HepG2 (cell line): ENCODE results near the gene RHOT2. TPM values are rescaled to one million over a fixed set of nuclear protein-coding genes. Genes with fewer than 3 reads are reported as not detected.
A peak's percentile ranks its signal among the peaks of the same experiment; 100 is the strongest.

Experiments
- HNF4G ChIP-seq, 2 experiments: sonication (generic) in 1 of 2; formaldehyde crosslinking in 1 of 2; IDR thresholded peaks; 2 replicates each; pipeline versions ENCODE4 v1.4.0 to v1.6.1; 2011 to 2020; ENCODE audit warnings: borderline replicate concordance in 2 of 2, low read depth in 2 of 2, mild to moderate bottlenecking in 2 of 2, low read length in 1 of 2, missing genetic modification reagents in 1 of 2, moderate library complexity in 1 of 2
- HNRNPK ChIP-seq: fragments of 200-400 bp; formaldehyde crosslinking; IDR thresholded peaks from 2 replicates; pipeline ENCODE4 v1.6.1; 2018; ENCODE audit warnings: low read length, low read depth, moderate library complexity, mild to moderate bottlenecking; ENCODE audit not compliant: poor library complexity, severe bottlenecking
- JUNB ChIP-seq: sonication (generic); formaldehyde crosslinking; IDR thresholded peaks from 2 replicates; pipeline ENCODE4 v1.8.0; 2022; ENCODE audit warnings: missing genetic modification reagents, mild to moderate bottlenecking, borderline replicate concordance
- KLF9 ChIP-seq: IDR thresholded peaks from 2 replicates; pipeline ENCODE4 v1.6.1; 2016; ENCODE audit warnings: low read depth
- MBNL3 ChIP-seq: fragments of 250-450 bp; sonication (Bioruptor Pico); conservative IDR thresholded peaks from 2 replicates; pipeline ENCODE4 v1.8.0; 2022; ENCODE audit warnings: mild to moderate bottlenecking, inconsistent platforms
- MED1 ChIP-seq: sonication (generic); formaldehyde crosslinking; IDR thresholded peaks from 2 replicates; pipeline ENCODE4 v1.4.0; 2020; ENCODE audit warnings: missing genetic modification reagents
- ONECUT2 ChIP-seq: sonication (generic); formaldehyde crosslinking; IDR thresholded peaks from 2 replicates; pipeline ENCODE4 v1.4.0; 2020; ENCODE audit warnings: missing genetic modification reagents
- PAF1 ChIP-seq: IDR thresholded peaks from 2 replicates; pipeline ENCODE4 v1.6.1; 2016; ENCODE audit warnings: missing genetic modification reagents, missing compliant biosample characterization
- PBX3 ChIP-seq: sonication (generic); formaldehyde crosslinking; IDR thresholded peaks from 2 replicates; pipeline ENCODE4 v1.8.1; 2023; ENCODE audit warnings: missing genetic modification reagents, inconsistent platforms, borderline replicate concordance
- PLRG1 ChIP-seq: fragments of 450-650 bp; conservative IDR thresholded peaks from 2 replicates; pipeline ENCODE4 v1.6.1; 2016
- RXRA ChIP-seq: sonication (generic); formaldehyde crosslinking; IDR thresholded peaks from 2 replicates; pipeline ENCODE4 v1.5.1; 2020; ENCODE audit warnings: missing genetic modification reagents
- SIX4 ChIP-seq: sonication (generic); formaldehyde crosslinking; IDR thresholded peaks from 2 replicates; pipeline ENCODE4 v1.4.0; 2020; ENCODE audit warnings: missing genetic modification reagents
- SMARCE1 ChIP-seq: fragments of 450-650 bp; IDR thresholded peaks from 2 replicates; pipeline ENCODE4 v1.6.1; 2017; ENCODE audit warnings: borderline replicate concordance
- TFDP1 ChIP-seq: IDR thresholded peaks from 2 replicates; pipeline ENCODE4 v1.6.1; 2016; ENCODE audit warnings: missing compliant biosample characterization, missing genetic modification reagents, borderline replicate concordance
- TSC22D2 ChIP-seq: sonication (generic); formaldehyde crosslinking; IDR thresholded peaks from 2 replicates; pipeline ENCODE4 v1.5.1; 2020; ENCODE audit warnings: missing genetic modification reagents, mild to moderate bottlenecking, borderline replicate concordance
- U2AF2 ChIP-seq: fragments of 200-400 bp; formaldehyde crosslinking; IDR thresholded peaks from 2 replicates; pipeline ENCODE4 v1.6.1; 2017; ENCODE audit warnings: low read depth, mild to moderate bottlenecking, low read length
- ZBTB33 ChIP-seq: sonication (generic); formaldehyde crosslinking; IDR thresholded peaks from 2 replicates; pipeline ENCODE4 v1.4.0; 2020; ENCODE audit warnings: missing genetic modification reagents
- ZC3H4 ChIP-seq: sonication (generic); formaldehyde crosslinking; IDR thresholded peaks from 2 replicates; pipeline ENCODE4 v1.4.0; 2020; ENCODE audit warnings: missing genetic modification reagents, borderline replicate concordance
- ZFP41 ChIP-seq: sonication (generic); formaldehyde crosslinking; IDR thresholded peaks from 2 replicates; pipeline ENCODE4 v1.4.0; 2020; ENCODE audit warnings: mild to moderate bottlenecking, missing genetic modification reagents, borderline replicate concordance
- ZNF510 ChIP-seq: sonication (generic); formaldehyde crosslinking; IDR thresholded peaks from 2 replicates; pipeline ENCODE4 v1.4.0; 2020; ENCODE audit warnings: low read depth, mild to moderate bottlenecking, missing genetic modification reagents
- ZNF619 ChIP-seq: sonication (generic); formaldehyde crosslinking; IDR thresholded peaks from 2 replicates; pipeline ENCODE4 v1.4.0; 2020; ENCODE audit warnings: mild to moderate bottlenecking, missing genetic modification reagents
- ZNF775 ChIP-seq: sonication (generic); formaldehyde crosslinking; IDR thresholded peaks from 2 replicates; pipeline ENCODE4 v1.4.0; 2020; ENCODE audit warnings: missing genetic modification reagents, mild to moderate bottlenecking, moderate library complexity, borderline replicate concordance
- ZNF800 ChIP-seq: sonication (generic); formaldehyde crosslinking; IDR thresholded peaks from 2 replicates; pipeline ENCODE4 v1.4.0; 2020; ENCODE audit warnings: missing genetic modification reagents
- ZNF891 ChIP-seq: sonication (generic); formaldehyde crosslinking; IDR thresholded peaks from 2 replicates; pipeline ENCODE4 v1.5.0; 2020; ENCODE audit warnings: mild to moderate bottlenecking, missing genetic modification reagents
- polyA plus RNA-seq, 8 experiments: library from polyadenylated mRNA; depleted of rRNA in 3 of 8; stranded (reverse) in 7 of 8; unstranded in 1 of 8; fragments of >200 nt; fragmentation: Illumina TruSeq in 4 of 8; extraction: Trizol in 4 of 8; gene quantifications; 2 replicates each; pipeline versions ENCODE4 v1.2.1 to v1.2.3, GENCODE V29; 2011 to 2016; ENCODE audit warnings: low read depth in 4 of 8, missing spikeins in 1 of 8, mixed read lengths in 1 of 8; ENCODE audit not compliant: insufficient read depth in 1 of 8
- total RNA-seq, 5 experiments: library from RNA; depleted of rRNA; stranded (reverse); fragments of >200 nt; fragmentation: Illumina TruSeq; extraction: Trizol; gene quantifications; 2 replicates each; pipeline ENCODE4 v1.2.3, GENCODE V29; 2016; ENCODE audit warnings: low read depth in 1 of 5

Gene RHOT2
- total and polyA plus RNA-seq, 2 of the 13 experiments (the other 11 are each of a cell fraction or from before 2014, with no cell fraction given) = 63.6 to 76.9 TPM

GRCh38 chr16:648781-649589, 18.9 kb upstream of the RHOT2 start, which contains the start of gene WDR90 (continued):
- TF ChIP-seq ZNF775 (no peak; the same call in 1 of the 2 replicates), MBNL3 (CRISPR knock-in tag) (no peak), ZFP41 (CRISPR knock-in tag) (0 out of 2 replicates have a peak, but pooled peaks have one; percentile 32), MED1 (peak; percentile 85), HNRNPK (no peak), JUNB (CRISPR knock-in tag) (no peak), TFDP1 (CRISPR knock-in tag) (peak; percentile 93), SMARCE1 (no peak), HNF4G (IDR thresholded peaks at IDR 0.05; ENCODE audit: borderline replicate concordance, low read depth, low read length) (peak; percentile 75), HNF4G (CRISPR knock-in tag; IDR thresholded peaks at IDR 0.05; ENCODE audit: borderline replicate concordance, low read depth) (peak; percentile 92; the same call in 1 of the 2 replicates), PLRG1 (no peak), ZNF891 (CRISPR knock-in tag) (peak; percentile 93), ONECUT2 (CRISPR knock-in tag) (no peak), KLF9 (CRISPR knock-in tag) (no peak; the same call in 1 of the 2 replicates), ZBTB33 (CRISPR knock-in tag) (0 out of 2 replicates have a peak, but pooled peaks have one; percentile 17), ZNF619 (CRISPR knock-in tag) (peak; percentile 44; the same call in 1 of the 2 replicates), SIX4 (peak; percentile 49; the same call in 1 of the 2 replicates), PBX3 (no peak), ZC3H4 (CRISPR knock-in tag) (no peak), PAF1 (CRISPR knock-in tag) (no peak), RXRA (CRISPR knock-in tag) (peak; percentile 65), TSC22D2 (CRISPR knock-in tag) (peak; percentile 87), U2AF2 (no peak), ZNF510 (CRISPR knock-in tag) (no peak), ZNF800 (CRISPR knock-in tag) (peak; percentile 72; the same call in 1 of the 2 replicates)
